ENCODE measurements around the gene MAPK13.
"Not testable (repeated sequence)": the region's sequence is repeated elsewhere in the genome, so short reads cannot be mapped to it uniquely, and the experiment has no call there.

MAPK13 gene

DNA sequence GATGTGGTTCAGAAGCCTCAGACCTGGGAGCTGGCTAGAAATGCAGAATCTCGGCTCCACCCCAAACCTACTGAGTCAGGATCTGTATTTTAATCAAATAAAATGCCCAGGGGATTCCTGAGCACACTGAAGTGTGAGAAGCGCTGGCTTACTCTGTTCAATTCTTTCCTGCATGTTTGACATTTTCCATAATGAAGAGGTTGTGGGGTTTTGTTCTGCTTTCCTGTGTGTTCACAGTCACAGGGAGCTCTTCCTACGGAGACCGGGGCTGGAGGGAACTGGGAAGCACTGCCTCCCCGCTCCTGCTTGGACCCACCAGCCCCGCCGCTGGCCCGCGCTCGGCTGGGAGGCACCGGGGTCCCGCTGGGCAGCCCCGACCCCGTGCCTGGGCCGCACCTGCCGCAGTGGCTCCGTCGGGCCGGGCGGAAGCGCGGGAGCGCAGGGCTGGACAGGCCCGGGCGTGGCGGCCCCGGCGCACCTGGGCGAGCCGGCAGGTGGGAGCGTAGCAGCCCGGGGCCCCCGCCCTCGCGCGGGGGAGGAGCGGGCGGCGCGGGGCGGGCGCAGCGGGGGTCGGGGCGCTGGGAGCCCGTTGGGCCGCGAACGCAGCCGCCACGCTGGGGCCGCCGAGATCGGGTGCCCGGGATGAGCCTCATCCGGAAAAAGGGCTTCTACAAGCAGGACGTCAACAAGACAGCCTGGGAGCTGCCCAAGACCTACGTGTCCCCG is at the start of gene MAPK13:
MAPK13 (plus strand) TSS at position 573 of the 726 bp plus-strand sequence; CDS start at position 643, 70 bp downstream.
- H3K27ac Mint-ChIP-seq: peak within 1 kb of the TSS; percentile 94
- peaks cover 9% of the 10 kb centered on the region for H3K36me3 Mint-ChIP-seq
- H3K4me3 Mint-ChIP-seq: peak within 1 kb of the TSS; percentile 88
- no peaks in the 10 kb centered on the region for H3K9me3 Mint-ChIP-seq
- H3K4me1 Mint-ChIP-seq: peaks cover 69% of the 10 kb centered on the region
- no peaks in the 10 kb centered on the region for H3K27me3 Mint-ChIP-seq

DNA sequence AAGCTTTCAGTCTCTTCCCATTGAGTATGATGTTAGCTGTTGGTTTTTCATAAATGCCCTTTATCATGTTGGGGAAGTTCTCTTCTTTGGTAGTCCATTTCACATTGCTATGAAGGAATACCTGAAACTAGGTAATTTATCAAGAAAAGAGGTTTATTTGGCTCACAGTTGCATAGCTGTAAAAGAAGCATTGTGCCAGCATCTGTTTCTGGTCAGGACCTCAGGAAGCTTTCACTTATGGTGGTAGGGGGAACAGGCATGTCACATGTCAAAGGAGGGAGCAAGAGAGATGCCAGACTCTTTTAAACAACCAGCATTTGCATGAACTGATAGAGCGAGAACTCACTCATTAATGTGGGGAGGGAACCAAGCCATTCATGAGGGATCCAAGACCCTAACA is 48.0 kb upstream of the MAPK13 start:
- no peaks in the 10 kb centered on the region for H3K27me3 Mint-ChIP-seq
- H3K4me3 Mint-ChIP-seq: no peak overlapping the region
- H3K9me3 Mint-ChIP-seq: no peaks in the 10 kb centered on the region
- no peak overlapping the region for H3K27ac Mint-ChIP-seq
- peaks cover 9% of the 10 kb centered on the region for H3K4me1 Mint-ChIP-seq
- peaks cover 42% of the 10 kb centered on the region for H3K36me3 Mint-ChIP-seq

DNA sequence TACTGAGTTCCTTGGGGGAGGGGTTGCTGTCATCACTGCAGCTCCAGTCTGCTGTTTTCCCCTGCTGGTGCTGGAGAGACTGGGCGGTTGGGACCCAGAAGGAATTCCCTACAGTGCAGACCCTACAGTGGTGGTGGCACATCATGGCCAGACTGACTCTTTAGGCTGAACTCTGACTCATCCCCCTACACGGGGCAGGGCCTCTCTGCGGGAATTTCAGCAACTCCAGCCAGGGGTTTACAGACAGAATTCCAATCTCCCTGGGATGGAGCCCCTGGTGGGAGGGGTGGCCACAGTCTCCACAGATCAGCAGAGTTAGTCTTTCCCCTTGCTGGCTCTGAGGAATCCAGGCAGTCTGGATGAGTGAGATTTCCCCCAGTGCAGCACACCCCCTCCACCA is 46.9 kb upstream of the MAPK13 start:
- H3K4me1 Mint-ChIP-seq: peaks cover 9% of the 10 kb centered on the region
- H3K36me3 Mint-ChIP-seq: peaks cover 43% of the 10 kb centered on the region
- H3K27ac Mint-ChIP-seq: peak overlapping the region; percentile 41
- no peaks in the 10 kb centered on the region for H3K9me3 Mint-ChIP-seq
- no peaks in the 10 kb centered on the region for H3K27me3 Mint-ChIP-seq
- no peak overlapping the region for H3K4me3 Mint-ChIP-seq

GRCh38 chr6:36088204-36088603 is 42.1 kb upstream of the MAPK13 start:
- H3K9me3 Mint-ChIP-seq, H3K27me3 Mint-ChIP-seq, H3K4me1 Mint-ChIP-seq, H3K4me3 Mint-ChIP-seq, H3K27ac Mint-ChIP-seq: not testable (repeated sequence)
- peaks cover 17% of the 10 kb centered on the region for H3K36me3 Mint-ChIP-seq

- Mint-ChIP-seq H3K27ac (peak overlapping the region; percentile 23), H3K4me1 (peaks cover 8% of the 10 kb centered on the region)
Measured at GRCh38 chr6:36089048-36089447, 41.3 kb upstream of the MAPK13 start.

GRCh38 chr6:36094238-36094637 is 36.1 kb upstream of the MAPK13 start:
- no peak overlapping the region for H3K27ac Mint-ChIP-seq
- peaks cover 3% of the 10 kb centered on the region for H3K36me3 Mint-ChIP-seq
- no peak overlapping the region for H3K4me3 Mint-ChIP-seq

More at GRCh38 chr6:36089048-36089447, 41.3 kb upstream of the MAPK13 start:
- Mint-ChIP-seq H3K4me3 (no peak overlapping the region), H3K27me3 (no peaks in the 10 kb centered on the region), H3K9me3 (no peaks in the 10 kb centered on the region), H3K36me3 (peaks cover 17% of the 10 kb centered on the region)

DNA sequence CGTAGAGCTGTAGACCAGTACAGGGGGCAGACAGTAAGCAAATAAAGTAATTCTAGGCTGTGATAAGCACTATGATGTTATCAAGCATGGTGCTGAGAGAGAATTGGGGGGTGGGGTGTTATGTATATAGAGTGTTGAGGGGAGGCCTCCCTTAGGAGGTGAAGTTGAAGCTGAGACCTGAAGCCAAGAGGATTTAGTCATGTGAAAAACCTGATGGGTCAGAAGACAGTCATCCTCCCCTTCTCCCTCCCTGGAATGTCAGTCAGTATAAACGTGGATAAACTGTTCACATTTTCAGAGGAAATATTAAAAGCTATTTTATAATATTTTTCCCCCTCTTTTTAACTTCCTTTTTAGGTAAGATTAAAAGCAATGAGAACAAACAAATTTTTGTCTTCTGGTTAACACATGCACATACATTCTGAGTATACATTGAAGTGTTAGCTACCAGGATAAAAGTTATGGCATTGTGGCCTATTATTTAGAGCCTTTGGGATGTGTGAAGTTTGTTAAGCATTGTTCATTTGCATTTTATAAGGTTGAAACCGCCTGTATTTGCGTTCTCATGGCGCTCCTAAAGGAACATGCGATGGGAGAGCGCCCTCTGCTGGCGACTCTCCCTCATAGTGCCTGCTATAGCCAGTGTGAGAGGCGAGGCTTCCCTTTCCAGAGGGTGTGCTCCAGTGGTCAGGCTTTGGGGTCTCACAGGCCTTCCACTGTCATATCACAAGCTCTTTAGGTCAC is 35.4 kb upstream of the MAPK13 start:
- no peak overlapping the region for H3K4me3 Mint-ChIP-seq
- peak overlapping the region; percentile 84 for H3K27ac Mint-ChIP-seq
- no peaks in the 10 kb centered on the region for H3K36me3 Mint-ChIP-seq
- no peaks in the 10 kb centered on the region for H3K9me3 Mint-ChIP-seq
- peaks cover 37% of the 10 kb centered on the region for H3K4me1 Mint-ChIP-seq
- H3K27me3 Mint-ChIP-seq: no peaks in the 10 kb centered on the region

More at GRCh38 chr6:36094238-36094637, 36.1 kb upstream of the MAPK13 start:
- Mint-ChIP-seq H3K9me3 (no peaks in the 10 kb centered on the region), H3K4me1 (peaks cover 30% of the 10 kb centered on the region), H3K27me3 (no peaks in the 10 kb centered on the region)

DNA sequence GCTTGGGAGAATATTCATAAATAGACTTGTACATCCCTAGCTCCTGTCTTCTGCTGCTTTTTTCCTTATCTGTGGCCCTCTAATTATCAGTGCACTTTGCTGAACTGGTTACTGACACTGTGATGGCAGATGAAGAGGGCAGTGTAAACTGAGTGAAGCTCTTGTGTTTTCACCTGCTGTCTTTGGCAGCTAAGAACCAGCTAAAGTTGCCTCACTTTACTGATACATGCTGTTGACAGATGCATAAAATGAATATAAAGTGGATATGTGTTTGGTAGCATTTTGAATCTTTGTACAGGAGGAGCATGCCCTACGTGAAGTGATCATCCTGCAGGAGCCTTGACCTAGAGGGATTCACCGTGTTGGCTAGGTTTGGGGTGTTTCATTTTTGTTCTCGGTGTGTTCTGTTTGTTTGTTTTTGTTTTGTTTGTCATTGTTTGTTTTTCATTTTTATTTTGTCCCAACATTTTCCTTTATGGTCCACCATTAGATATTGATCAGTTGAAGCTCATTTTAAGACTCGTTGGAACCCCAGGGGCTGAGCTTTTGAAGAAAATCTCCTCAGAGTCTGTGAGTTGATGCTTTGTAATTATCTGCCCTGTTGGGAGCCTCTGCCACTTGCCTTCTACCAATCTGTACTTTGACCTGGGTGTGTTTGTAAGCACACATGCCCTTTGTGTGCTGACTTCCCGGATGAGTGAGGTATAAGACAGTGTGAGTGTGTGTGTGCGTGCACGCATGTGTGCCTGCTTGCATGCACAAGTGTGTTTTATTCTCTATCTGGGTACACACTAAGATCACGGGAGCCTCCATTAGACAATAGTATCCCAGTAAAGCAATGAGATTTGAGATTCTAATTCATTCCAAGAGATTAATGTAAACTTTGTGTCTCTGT is 34.6 kb upstream of the MAPK13 start:
- H3K27ac Mint-ChIP-seq: peak overlapping the region; percentile 19
- no peaks in the 10 kb centered on the region for H3K9me3 Mint-ChIP-seq
- H3K4me1 Mint-ChIP-seq: peaks cover 45% of the 10 kb centered on the region
- no peaks in the 10 kb centered on the region for H3K36me3 Mint-ChIP-seq
- H3K27me3 Mint-ChIP-seq: no peaks in the 10 kb centered on the region
- no peak overlapping the region for H3K4me3 Mint-ChIP-seq

GRCh38 chr6:36098253-36098919 is 31.9 kb upstream of the MAPK13 start:
- peaks cover 48% of the 10 kb centered on the region for H3K4me1 Mint-ChIP-seq
- no peak overlapping the region for H3K4me3 Mint-ChIP-seq
- H3K27me3 Mint-ChIP-seq: no peaks in the 10 kb centered on the region
- peaks cover 2% of the 10 kb centered on the region for H3K36me3 Mint-ChIP-seq
- H3K9me3 Mint-ChIP-seq: no peaks in the 10 kb centered on the region
- peak overlapping the region; percentile 79 for H3K27ac Mint-ChIP-seq

GRCh38 chr6:36098920-36099647 is 31.2 kb upstream of the MAPK13 start:
- Mint-ChIP-seq H3K27ac (peak overlapping the region; percentile 84), H3K4me1 (peaks cover 48% of the 10 kb centered on the region), H3K36me3 (peaks cover 5% of the 10 kb centered on the region), H3K9me3 (no peaks in the 10 kb centered on the region), H3K27me3 (no peaks in the 10 kb centered on the region), H3K4me3 (peak overlapping the region; percentile 6)

- H3K36me3 Mint-ChIP-seq: peaks cover 5% of the 10 kb centered on the region
Measured at GRCh38 chr6:36099869-36100483, 30.3 kb upstream of the MAPK13 start.

GRCh38 chr6:36101691-36102090 is 28.6 kb upstream of the MAPK13 start:
- Mint-ChIP-seq H3K27ac (no peak overlapping the region), H3K9me3 (no peaks in the 10 kb centered on the region), H3K36me3 (peaks cover 5% of the 10 kb centered on the region), H3K4me3 (no peak overlapping the region), H3K4me1 (peaks cover 36% of the 10 kb centered on the region), H3K27me3 (no peaks in the 10 kb centered on the region)

More at GRCh38 chr6:36099869-36100483, 30.3 kb upstream of the MAPK13 start:
- H3K27me3 Mint-ChIP-seq: no peaks in the 10 kb centered on the region
- no peaks in the 10 kb centered on the region for H3K9me3 Mint-ChIP-seq
- H3K4me3 Mint-ChIP-seq: peak overlapping the region; percentile 6
- peaks cover 42% of the 10 kb centered on the region for H3K4me1 Mint-ChIP-seq
- H3K27ac Mint-ChIP-seq: peak overlapping the region; percentile 84

DNA sequence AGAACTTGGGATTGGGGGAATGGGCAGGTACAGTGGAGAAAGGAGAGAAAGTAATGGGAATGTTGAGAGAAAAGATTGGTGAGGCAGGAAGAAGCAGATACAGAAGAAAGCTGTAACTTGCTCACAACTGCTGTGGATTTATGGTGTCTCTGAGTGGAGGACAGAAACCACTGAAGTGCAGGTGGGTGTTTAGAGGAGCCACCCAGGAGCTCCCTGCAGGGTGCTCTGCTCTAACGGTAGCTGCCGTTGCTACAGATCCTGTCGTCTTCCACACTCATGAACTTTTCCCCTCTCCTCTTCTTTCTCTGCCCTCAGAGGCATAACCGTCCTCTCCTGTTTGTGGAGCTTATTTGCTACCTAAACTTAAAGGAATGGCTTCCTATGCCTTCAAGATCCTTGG is 27.5 kb upstream of the MAPK13 start:
- H3K4me3 Mint-ChIP-seq: no peak overlapping the region
- peaks cover 43% of the 10 kb centered on the region for H3K4me1 Mint-ChIP-seq
- H3K27me3 Mint-ChIP-seq: no peaks in the 10 kb centered on the region
- H3K27ac Mint-ChIP-seq: no peak overlapping the region
- H3K9me3 Mint-ChIP-seq: no peaks in the 10 kb centered on the region
- H3K36me3 Mint-ChIP-seq: peaks cover 8% of the 10 kb centered on the region

GRCh38 chr6:36104836-36105235 is 25.5 kb upstream of the MAPK13 start:
- Mint-ChIP-seq H3K4me3 (no peak overlapping the region), H3K27me3 (no peaks in the 10 kb centered on the region), H3K36me3 (peaks cover 10% of the 10 kb centered on the region), H3K4me1 (peaks cover 46% of the 10 kb centered on the region), H3K9me3 (no peaks in the 10 kb centered on the region), H3K27ac (no peak overlapping the region)

Measured in activated naive CD4-positive, alpha-beta T cell treated with anti-CD3 and anti-CD28 coated beads, Interleukin-2, amount 50 U/mL, for 24 hours (primary cell).